GM19035 (cell line): Measurements from ENCODE around the gene LSP1.

Experiments used
- ATAC-seq: cut with Tn5 transposase; IDR thresholded peaks from one replicate; pipeline ENCODE4 v1.9.1; 2021; ENCODE audit not compliant: unreplicated experiment

Gene LSP1

GRCh38 chr11:1926156-1927025 is 73.5 kb downstream of the LSP1 start:
- no peak for ATAC-seq

GRCh38 chr11:1927026-1927847 is 74.4 kb downstream of the LSP1 start:
- no peak for ATAC-seq

GRCh38 chr11:1927848-1928469 is 75.1 kb downstream of the LSP1 start:
- no peak for ATAC-seq

- ATAC-seq: no peak
Observed at GRCh38 chr11:1928470-1928890, 75.6 kb downstream of the LSP1 start.

GRCh38 chr11:1928891-1929541 is 76.1 kb downstream of the LSP1 start:
- ATAC-seq: no peak

- ATAC-seq: no peak
Observed at GRCh38 chr11:1929621-1930461, 77.0 kb downstream of the LSP1 start.

- no peak for ATAC-seq
Observed at GRCh38 chr11:1930462-1930830, 77.6 kb downstream of the LSP1 start.

GRCh38 chr11:1931341-1932104 is 78.6 kb downstream of the LSP1 start:
- ATAC-seq: no peak

GRCh38 chr11:1932105-1932480 is 79.2 kb downstream of the LSP1 start:
- ATAC-seq: no peak

GRCh38 chr11:1932681-1933080 is 79.8 kb downstream of the LSP1 start:
- ATAC-seq: no peak

- ATAC-seq: no peak
Observed at GRCh38 chr11:1933416-1934334, 80.8 kb downstream of the LSP1 start.

- ATAC-seq: no peak
Observed at GRCh38 chr11:1934335-1935155, 81.7 kb downstream of the LSP1 start.

GRCh38 chr11:1935156-1936071 is 82.5 kb downstream of the LSP1 start:
- no peak for ATAC-seq

GRCh38 chr11:1936072-1936780 is 83.3 kb downstream of the LSP1 start:
- ATAC-seq: no peak

GRCh38 chr11:1936781-1937615 is 84.1 kb downstream of the LSP1 start:
- ATAC-seq: no peak
